H1 (cell line): Measurements from ENCODE around the gene MRPS15. TPM values are rescaled to one million over a fixed set of nuclear protein-coding genes. Genes with fewer than 3 reads are reported as not detected.

Experiments used
- CTCF ChIA-PET: fragments of 300-600 bp; sonication (Branson Sonifier 250); formaldehyde crosslinking; loops from one replicate; lab custom pipeline; 2021; ENCODE audit not compliant: partially characterized antibody; lab: Charles Lee
- POLR2A ChIA-PET: fragments of 300-600 bp; sonication (Branson Sonifier 250); formaldehyde crosslinking; loops from one replicate; lab custom pipeline; 2021; ENCODE audit warnings: inconsistent platforms; ENCODE audit not compliant: partially characterized antibody; lab: Charles Lee
- DNase-seq, 2 experiments: peaks; one replicate each; pipeline versions ENCODE4 v3.0.0 to v3.0.0-alpha.2; 2010 to 2022; ENCODE audit warnings: low spot score in 2 of 2, low read depth in 1 of 2, mixed read lengths in 1 of 2
- FAIRE-seq: peaks from 2 replicates; lab custom pipeline; 2011; peaks lifted over from hg19 to GRCh38; lab: Jason Lieb, UNC
- H2AFZ ChIP-seq: 2 replicates; pipeline ENCODE4 v1.8.1; 2012; ENCODE audit warnings: low read length, inconsistent platforms
- H2AK5ac ChIP-seq: 2 replicates; pipeline ENCODE4 v1.6.1; 2013; ENCODE audit warnings: low read depth, low read length
- H2BK120ac ChIP-seq: replicated peaks from 2 replicates; pipeline ENCODE3; 2013; ENCODE audit warnings: low read depth, low read length, inconsistent platforms
- H2BK12ac ChIP-seq: 2 replicates; pipeline ENCODE4 v1.6.1; 2013; ENCODE audit warnings: low read depth, low read length
- H2BK15ac ChIP-seq: 2 replicates; pipeline ENCODE4 v1.6.1; 2013; ENCODE audit warnings: low read length
- H2BK20ac ChIP-seq: 2 replicates; pipeline ENCODE4 v1.6.1; 2013; ENCODE audit warnings: low read length
- H2BK5ac ChIP-seq: 2 replicates; pipeline ENCODE4 v1.6.1; 2013; ENCODE audit warnings: low read depth, low read length
- H3K14ac ChIP-seq: 2 replicates; pipeline ENCODE4 v1.6.1; 2013; ENCODE audit warnings: inconsistent platforms; ENCODE audit not compliant: insufficient read length
- H3K18ac ChIP-seq: 2 replicates; pipeline ENCODE4 v1.6.1; 2013; ENCODE audit warnings: low read length; ENCODE audit errors: extremely low read depth
- H3K23ac ChIP-seq: 2 replicates; pipeline ENCODE4 v1.6.1; 2013; ENCODE audit warnings: inconsistent platforms; ENCODE audit not compliant: insufficient read length
- H3K23me2 ChIP-seq: 2 replicates; pipeline ENCODE4 v1.6.1; 2013; ENCODE audit warnings: low read depth, low read length
- H3K27ac ChIP-seq: 2 replicates; pipeline ENCODE4 v1.6.1; 2011; ENCODE audit warnings: low read depth, low read length, inconsistent platforms
- H3K27me3 ChIP-seq, 4 experiments: replicated peaks in 1 of 4; 1 replicate in 1 of 4; 2 replicates in 3 of 4; pipeline versions ENCODE4 v1.6.1 to v1.8.1; 2011 to 2013; ENCODE audit warnings: low read length in 3 of 4, mild to moderate bottlenecking in 3 of 4, inconsistent platforms in 2 of 4, mixed read lengths in 2 of 4, moderate library complexity in 1 of 4; ENCODE audit not compliant: control insufficient read depth in 3 of 4, insufficient read depth in 3 of 4; ENCODE audit errors: extremely low read depth in 1 of 4
- H3K36me3 ChIP-seq, 4 experiments: 2 replicates each; pipeline versions ENCODE4 v1.6.1 to v1.8.1; 2011 to 2013; ENCODE audit warnings: mild to moderate bottlenecking in 4 of 4, low read length in 3 of 4, moderate library complexity in 2 of 4, control low read depth in 1 of 4, inconsistent platforms in 1 of 4; ENCODE audit not compliant: insufficient read depth in 4 of 4, control insufficient read depth in 2 of 4
- H3K4ac ChIP-seq: replicated peaks from 2 replicates; pipeline ENCODE3; 2013; ENCODE audit warnings: low read length, low read depth, mixed read lengths, inconsistent platforms; ENCODE audit not compliant: insufficient read length
- H3K4me1 ChIP-seq, 4 experiments: replicated peaks in 1 of 4; 1 replicate in 1 of 4; 2 replicates in 3 of 4; pipeline versions ENCODE4 v1.6.1 to v1.8.1; 2011 to 2013; ENCODE audit warnings: low read length in 3 of 4, inconsistent platforms in 2 of 4, mixed read lengths in 1 of 4; ENCODE audit not compliant: insufficient read depth in 4 of 4, control insufficient read depth in 3 of 4
- H3K4me2 ChIP-seq, 2 experiments: 2 replicates each; pipeline versions ENCODE4 v1.6.1 to v1.8.1; 2011 to 2013; ENCODE audit warnings: low read depth in 2 of 2, low read length in 2 of 2, control low read depth in 1 of 2, inconsistent platforms in 1 of 2, mild to moderate bottlenecking in 1 of 2; ENCODE audit not compliant: insufficient read depth in 1 of 2
- H3K4me3 ChIP-seq, 4 experiments: fragments of 200-600, 300-600 bp in 1 of 4; sonication (generic), shearing (Covaris generic), sonication (Bioruptor Twin) in 1 of 4; 2 replicates each; pipeline versions ENCODE4 v1.5.1 to v1.8.1; 2011 to 2016; ENCODE audit warnings: low read length in 4 of 4, low read depth in 3 of 4, control low read depth in 2 of 4, inconsistent platforms in 2 of 4, mild to moderate bottlenecking in 2 of 4, mixed read lengths in 1 of 4, moderate library complexity in 1 of 4; ENCODE audit not compliant: insufficient read depth in 2 of 4; ENCODE audit errors: extremely low read depth in 1 of 4
- H3K56ac ChIP-seq: replicated peaks from 2 replicates; pipeline ENCODE3; 2013; ENCODE audit warnings: low read depth, mild to moderate bottlenecking, mixed read lengths, low read length, inconsistent platforms; ENCODE audit not compliant: insufficient read length
- H3K79me1 ChIP-seq: 2 replicates; pipeline ENCODE4 v1.6.1; 2013; ENCODE audit warnings: low read depth, low read length, control low read depth
- H3K79me2 ChIP-seq, 2 experiments: 2 replicates each; pipeline versions ENCODE4 v1.6.1 to v1.8.1; 2012 to 2013; ENCODE audit warnings: low read length in 2 of 2, mild to moderate bottlenecking in 2 of 2, inconsistent platforms in 1 of 2; ENCODE audit not compliant: insufficient read depth in 2 of 2, control insufficient read depth in 1 of 2
- H3K9ac ChIP-seq, 4 experiments: replicated peaks in 1 of 4; 1 replicate in 1 of 4; 2 replicates in 3 of 4; pipeline versions ENCODE4 v1.6.1 to v1.8.1; 2011 to 2013; ENCODE audit warnings: low read depth in 3 of 4, low read length in 3 of 4, control low read depth in 2 of 4, mild to moderate bottlenecking in 2 of 4, moderate library complexity in 2 of 4, inconsistent platforms in 1 of 4; ENCODE audit errors: extremely low read depth in 1 of 4
- H3K9me3 ChIP-seq, 2 experiments: 2 replicates each; pipeline versions ENCODE4 v1.6.1 to v1.8.1; 2012 to 2013; ENCODE audit warnings: mild to moderate bottlenecking in 2 of 2, moderate library complexity in 2 of 2, control low read depth in 1 of 2, inconsistent platforms in 1 of 2, low read depth in 1 of 2, low read length in 1 of 2, mixed read lengths in 1 of 2; ENCODE audit not compliant: insufficient read depth in 2 of 2
- H4K20me1 ChIP-seq, 2 experiments: replicated peaks in 1 of 2; 2 replicates each; pipeline versions ENCODE3 to v1.8.1; 2011 to 2013; ENCODE audit warnings: inconsistent platforms in 2 of 2, low read length in 2 of 2, mild to moderate bottlenecking in 1 of 2; ENCODE audit not compliant: insufficient read depth in 2 of 2, control insufficient read depth in 1 of 2
- H4K5ac ChIP-seq: 2 replicates; pipeline ENCODE4 v1.6.1; 2013; ENCODE audit warnings: low read length, low read depth, mixed read lengths, inconsistent platforms; ENCODE audit not compliant: insufficient read length
- H4K8ac ChIP-seq: 2 replicates; pipeline ENCODE4 v1.8.0; 2013; ENCODE audit warnings: mild to moderate bottlenecking, moderate library complexity, low read length, inconsistent platforms; ENCODE audit not compliant: insufficient read depth; ENCODE audit errors: extremely low read depth
- H4K91ac ChIP-seq: replicated peaks from 2 replicates; pipeline ENCODE3; 2013; ENCODE audit warnings: low read length, mixed read lengths, inconsistent platforms; ENCODE audit not compliant: insufficient read length
- ATF3 ChIP-seq: IDR thresholded peaks from 2 replicates; pipeline ENCODE4 v1.6.1; 2011; ENCODE audit warnings: low read depth, mild to moderate bottlenecking, low read length; ENCODE audit not compliant: insufficient read depth
- CHD2 ChIP-seq: IDR thresholded peaks from 2 replicates; pipeline ENCODE4 v1.6.1; 2012; ENCODE audit warnings: low read length, improper control_type of control experiment
- JUND ChIP-seq: IDR thresholded peaks from 2 replicates; pipeline ENCODE4 v1.6.1; 2011; ENCODE audit warnings: mild to moderate bottlenecking, improper control_type of control experiment, low read length
- NRF1 ChIP-seq: IDR thresholded peaks from 2 replicates; pipeline ENCODE4 v1.6.1; 2011; ENCODE audit warnings: mild to moderate bottlenecking, low read depth, low read length, improper control_type of control experiment
- POLR2A ChIP-seq, 2 experiments: IDR thresholded peaks; 1 replicate in 1 of 2; 2 replicates in 1 of 2; pipeline ENCODE4 v1.6.1; 2011; ENCODE audit warnings: low read depth in 2 of 2, low read length in 2 of 2, mild to moderate bottlenecking in 2 of 2; ENCODE audit errors: control extremely low read depth in 1 of 2
- POLR2AphosphoS5 ChIP-seq: IDR thresholded peaks from 2 replicates; pipeline ENCODE4 v1.6.1; 2011; ENCODE audit warnings: low read depth, low read length
- RNF2 ChIP-seq: fragments of 200-900, 300-1000 bp; sonication (generic); IDR thresholded peaks from 2 replicates; pipeline ENCODE4 v1.7.1; 2016; ENCODE audit warnings: borderline replicate concordance, low read depth, mild to moderate bottlenecking, antibody characterized with exemption, low read length; ENCODE audit not compliant: poor library complexity, severe bottlenecking; ENCODE audit errors: missing control alignments
- SP1 ChIP-seq: IDR thresholded peaks from 2 replicates; pipeline ENCODE4 v1.6.1; 2011; ENCODE audit warnings: low read depth, low read length
- SP4 ChIP-seq: IDR thresholded peaks from 2 replicates; pipeline ENCODE4 v1.6.1; 2012; ENCODE audit warnings: low read length, inconsistent platforms
- WGBS, 2 experiments: shearing (Covaris generic) in 1 of 2; methylation state at CpG; one replicate each; pipeline versions ENCODE4 v1.1.6 to v1.1.7; 2013 to 2015; ENCODE audit warnings: low lambda C conversion rate in 2 of 2, mixed read lengths in 2 of 2, inconsistent platforms in 1 of 2, low coverage in 1 of 2, missing lambda C conversion rate in 1 of 2; ENCODE audit not compliant: insufficient replicate concordance in 2 of 2, insufficient coverage in 1 of 2, insufficient read length in 1 of 2; ENCODE audit errors: extremely low coverage in 1 of 2, missing lambda C conversion rate in 1 of 2; 5-methylcytosine and 5-hydroxymethylcytosine counted together
- polyA plus RNA-seq, 7 experiments: library from polyadenylated mRNA; depleted of rRNA in 3 of 7; stranded (reverse) in 5 of 7; unstranded in 2 of 7; fragments of >200 nt in 5 of 7; fragments of 200-250 nt in 2 of 7; gene quantifications; 1 replicate in 5 of 7; 2 replicates in 1 of 7; 4 replicates in 1 of 7; pipeline versions ENCODE4 v1.2.1 to v1.2.3, GENCODE V29; 2011 to 2013; ENCODE audit warnings: missing spikeins in 2 of 7, mixed read lengths in 2 of 7
- total RNA-seq: library from RNA; stranded (reverse); fragmentation: NEBNext Ultra II Directional; extraction: Animal tissue kit (Norgen Biotek cat#: 25700); gene quantifications from 2 replicates; pipeline ENCODE4 v1.2.1, GENCODE V29; 2021

Gene MRPS15
- total and polyA plus RNA-seq, 2 of the 8 experiments (the other 6 are each of a cell fraction or from before 2014, with no cell fraction given): 53.6 to 129 TPM

- Histone ChIP-seq H3K4ac (no peak overlapping the region), H2BK20ac (no peak overlapping the region), H3K4me3 (no peak overlapping the region), H3K79me1 (no peaks in the 10 kb centered on the region), H3K27me3 (no peaks in the 10 kb centered on the region), H2BK5ac (no peak overlapping the region), H3K79me2 (no peaks in the 10 kb centered on the region), H3K23me2 (no peaks in the 10 kb centered on the region), H3K36me3 (no peaks in the 10 kb centered on the region), H4K8ac (no peak overlapping the region), H3K56ac (no peak overlapping the region), H4K91ac (no peak overlapping the region), H2AK5ac (no peak overlapping the region), H4K5ac (no peak overlapping the region), H3K9ac (no peak overlapping the region), H3K27ac (no peak overlapping the region), H3K4me2 (no peak overlapping the region), H2BK15ac (no peak overlapping the region), H2BK120ac (no peak overlapping the region), H3K9me3 (no peaks in the 10 kb centered on the region), H4K20me1 (no peaks in the 10 kb centered on the region), H2BK12ac (no peak overlapping the region), H3K23ac (no peak overlapping the region), H2AFZ (no peak overlapping the region), H3K18ac (no peak overlapping the region), H3K14ac (no peak overlapping the region), H3K4me1 (no peaks in the 10 kb centered on the region)
- no peak for FAIRE-seq
- CTCF ChIA-PET: interaction anchor here (0.9 to 1.6 kb wide), 2 partner anchors 14 to 21 kb away, joined by 3 to 11 read pairs; no protein-coding TSS in a partner anchor
- WGBS, 2 experiments: 87% methylated on average over 2 of the region's 2 CpGs; no CpG with 5 or more reads in 1 of the 2 experiments
- DNase-seq: no peak
- POLR2A ChIA-PET: no interaction called here
- TF ChIP-seq SP1 (no peak), SP4 (no peak), POLR2AphosphoS5 (no peak), ATF3 (no peak), CHD2 (no peak), POLR2A (IDR thresholded peaks at IDR 0.05; ENCODE audit: control extremely low read depth in 1 of 2, low read depth in 2 of 2, low read length in 2 of 2) (no peak), JUND (no peak), NRF1 (no peak), RNF2 (no peak)
Measured at GRCh38 chr1:36502616-36503015, 38.4 kb upstream of the MRPS15 start.
